GM21529 (cell line): ENCODE results near the gene SUSD3.

Source experiments
- ATAC-seq: cut with Tn5 transposase; IDR thresholded peaks from one replicate; pipeline ENCODE4 v1.9.1; 2021; ENCODE audit not compliant: unreplicated experiment

SUSD3 gene

DNA sequence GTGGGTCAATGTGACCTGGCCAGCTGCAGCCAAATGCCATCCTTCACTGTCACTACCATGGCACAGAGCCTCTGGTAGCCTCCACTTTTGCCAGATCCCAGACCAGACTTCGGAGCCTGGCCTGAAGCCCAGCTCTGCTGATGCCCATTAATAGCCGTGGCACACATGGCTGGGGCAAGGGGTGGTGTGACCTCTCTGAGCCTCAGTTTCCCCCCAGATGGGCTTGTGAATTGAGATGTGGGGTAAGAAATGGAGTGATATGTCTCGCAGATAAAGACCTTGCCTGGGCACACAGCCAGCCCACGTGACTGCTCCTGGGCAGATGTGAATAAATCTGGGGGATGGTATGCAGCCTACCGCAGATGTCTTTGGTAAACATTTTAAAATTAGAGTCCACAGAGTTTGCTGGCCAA, 13.9 kb downstream of the SUSD3 start:
- ATAC-seq, result no peak

DNA sequence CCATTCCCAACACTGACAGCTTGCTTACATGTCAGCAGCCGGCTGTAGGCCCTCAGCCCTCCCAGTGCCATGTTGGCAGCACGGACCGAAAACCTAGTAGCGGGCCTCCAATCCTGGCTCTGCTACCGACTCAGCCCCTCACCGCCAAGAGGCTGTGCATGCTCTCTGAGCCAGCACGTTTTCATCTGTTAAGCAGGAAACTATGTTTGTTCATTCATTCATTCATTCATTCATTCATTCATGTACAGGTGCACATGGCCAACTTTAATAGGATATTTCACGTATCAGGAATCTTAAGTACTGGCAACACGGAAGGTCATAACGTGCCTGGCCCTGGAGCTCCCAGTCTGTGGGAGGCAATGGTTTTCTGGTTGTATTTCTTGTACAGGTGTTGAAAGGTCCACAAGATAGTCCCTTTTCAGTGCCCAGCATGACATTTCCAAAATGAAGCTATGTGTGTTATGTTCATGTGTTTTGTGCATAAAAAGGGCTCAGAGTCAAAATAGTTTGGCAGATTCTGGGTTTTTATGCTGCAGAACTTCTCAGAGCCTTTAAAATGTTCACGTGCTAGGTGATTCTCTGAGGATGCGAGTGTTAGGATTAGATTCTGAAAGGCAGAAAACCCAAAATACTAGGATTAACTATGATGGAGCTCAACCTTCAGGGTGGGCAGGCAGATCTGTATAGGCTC, 17.7 kb downstream of the SUSD3 start:
- no peak for ATAC-seq

DNA sequence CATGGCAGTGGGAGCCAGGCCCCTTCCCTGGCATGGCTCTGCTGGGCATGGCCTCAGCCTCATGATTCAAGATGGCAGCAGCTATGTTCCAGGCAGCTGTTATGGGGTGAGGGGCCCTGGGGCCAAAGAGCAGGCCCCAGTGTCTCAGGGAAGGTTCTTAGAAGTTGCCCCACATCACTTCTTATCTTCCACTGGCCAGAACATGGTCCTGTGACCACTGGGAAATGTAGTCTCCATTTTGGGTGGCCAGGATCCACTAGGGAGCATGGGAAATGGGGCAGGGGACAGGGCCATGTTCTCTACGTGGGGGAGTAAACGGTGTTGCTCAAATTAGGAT, 18.3 kb downstream of the SUSD3 start:
- ATAC-seq, result no peak

DNA sequence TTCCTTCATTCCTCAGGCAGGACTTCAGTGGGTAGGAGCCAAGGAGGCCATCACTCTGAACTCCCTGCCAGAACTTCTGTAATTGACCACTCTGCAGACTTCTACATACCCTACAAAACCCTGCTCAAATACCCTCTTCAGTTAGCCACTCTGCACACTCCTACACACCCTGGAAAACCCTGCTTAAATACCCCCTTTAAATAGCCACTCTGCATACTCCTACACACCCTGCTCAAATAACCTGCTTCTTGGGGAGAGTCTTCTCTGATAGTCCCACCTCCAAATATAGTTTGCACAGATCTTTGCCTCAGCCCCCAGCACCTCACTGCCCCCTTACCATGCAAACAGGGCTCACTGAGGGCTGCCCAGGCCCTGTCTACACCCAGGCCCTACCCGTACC, 18.9 kb downstream of the SUSD3 start:
- no peak for ATAC-seq

DNA sequence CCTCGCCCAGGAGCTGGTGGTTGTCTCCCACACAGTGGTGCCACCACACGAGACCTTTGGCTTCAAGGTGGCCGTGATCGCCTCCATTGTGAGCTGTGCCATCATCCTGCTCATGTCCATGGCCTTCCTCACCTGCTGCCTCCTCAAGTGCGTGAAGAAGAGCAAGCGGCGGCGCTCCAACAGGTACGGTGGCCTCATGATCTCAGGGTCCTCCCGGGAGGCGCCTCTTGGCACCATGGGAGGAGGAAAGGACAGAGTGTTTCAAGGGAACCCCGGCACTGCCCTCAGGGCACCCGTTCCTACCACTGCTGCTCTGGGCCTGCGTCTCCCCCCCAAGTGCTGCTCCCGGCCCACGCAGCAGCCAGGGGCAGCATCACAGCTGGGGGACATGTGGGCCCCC, 19.3 kb downstream of the SUSD3 start:
- no peak for ATAC-seq

- no peak for ATAC-seq
These were observed 20.9 kb downstream of the SUSD3 start for GRCh38 chr9:93079371-93079770.

GRCh38 chr9:93080406-93080805, 21.9 kb downstream of the SUSD3 start:
- ATAC-seq, result no peak

- ATAC-seq, result no peak
These were observed 22.6 kb downstream of the SUSD3 start for GRCh38 chr9:93081081-93081529.

GRCh38 chr9:93081931-93082330, 23.4 kb downstream of the SUSD3 start:
- ATAC-seq, result no peak

- ATAC-seq, result no peak
These were observed 24.4 kb downstream of the SUSD3 start for GRCh38 chr9:93082841-93083411.

DNA sequence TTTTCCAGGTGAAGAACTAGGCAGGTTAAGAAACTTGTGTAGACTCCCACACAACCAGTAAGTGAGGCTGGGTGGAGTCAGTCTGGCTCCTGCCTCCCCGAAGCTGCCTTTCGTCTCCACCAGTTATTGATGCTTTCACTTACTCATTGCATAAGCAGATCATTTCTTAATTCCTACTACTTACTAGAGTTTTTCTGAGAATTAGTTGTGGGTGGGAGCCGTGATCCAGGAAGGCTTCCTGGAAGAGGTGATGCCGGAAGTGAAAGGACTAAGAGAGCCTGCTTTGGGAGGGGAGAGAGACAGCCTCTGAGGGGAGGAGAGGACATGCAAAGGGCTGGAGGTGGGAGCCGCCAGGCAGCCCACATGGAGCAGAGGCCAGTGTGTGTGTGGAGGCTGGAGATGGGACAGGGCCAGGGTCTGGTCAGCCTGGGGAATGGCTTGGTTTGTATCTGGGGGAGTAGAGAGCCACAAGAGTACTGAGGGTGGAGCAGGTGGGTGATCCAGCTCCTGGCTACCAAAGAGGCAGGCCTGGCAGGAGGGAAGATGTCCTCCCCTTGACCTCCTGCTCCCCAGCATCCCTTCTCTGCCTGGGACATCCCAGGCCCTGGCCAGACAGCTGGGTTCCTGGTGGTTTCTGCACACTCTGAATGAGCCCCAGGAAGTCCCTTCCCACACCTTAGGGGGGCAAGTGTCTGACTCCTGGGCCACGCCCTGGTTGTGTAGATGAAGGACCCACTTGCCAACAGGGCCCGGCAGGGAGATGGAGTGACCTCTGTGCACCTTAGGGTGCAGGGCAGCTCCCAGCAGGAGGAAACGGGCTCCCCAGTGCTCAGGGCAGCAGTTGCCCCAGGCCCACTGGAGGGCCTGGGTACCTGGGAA, 25.3 kb downstream of the SUSD3 start:
- ATAC-seq, result no peak

DNA sequence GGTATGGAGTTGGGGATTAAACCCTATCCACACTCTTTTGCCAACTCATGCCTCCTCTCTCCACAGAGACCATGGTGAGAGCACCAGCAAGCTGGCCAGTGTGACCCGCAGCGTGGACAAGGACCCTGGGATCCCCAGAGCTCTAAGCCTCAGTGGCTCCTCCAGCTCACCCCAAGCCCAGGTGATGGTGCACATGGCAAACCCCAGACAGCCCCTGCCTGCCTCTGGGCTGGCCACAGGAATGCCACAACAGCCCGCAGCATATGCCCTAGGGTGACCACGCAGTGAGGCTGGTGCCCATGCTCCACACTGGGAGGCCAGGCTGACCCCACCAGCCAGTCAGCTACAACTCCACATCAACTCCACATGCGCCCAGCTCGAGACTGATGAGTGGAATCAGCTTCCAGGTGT, 26.0 kb downstream of the SUSD3 start:
- no peak for ATAC-seq

DNA sequence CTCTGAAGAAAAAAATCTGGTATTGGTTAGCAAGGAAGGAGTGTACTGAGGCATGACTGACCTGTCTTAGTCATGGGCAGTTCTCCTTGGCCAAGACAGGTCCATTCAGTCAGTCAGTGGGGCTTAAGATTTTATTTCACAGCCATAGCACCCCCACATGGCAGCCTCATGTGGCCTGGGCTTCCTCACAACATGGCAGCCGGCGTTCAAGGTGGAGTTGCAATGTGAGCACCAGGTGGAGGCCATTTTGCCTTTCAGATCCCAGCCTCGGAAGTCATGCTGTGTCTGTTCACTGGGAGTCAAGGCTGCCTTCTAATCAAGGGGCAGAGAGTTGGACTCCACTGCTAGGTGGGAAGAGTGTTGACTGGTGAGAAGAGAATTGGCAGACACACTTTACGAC, 27.2 kb downstream of the SUSD3 start:
- no peak for ATAC-seq

DNA sequence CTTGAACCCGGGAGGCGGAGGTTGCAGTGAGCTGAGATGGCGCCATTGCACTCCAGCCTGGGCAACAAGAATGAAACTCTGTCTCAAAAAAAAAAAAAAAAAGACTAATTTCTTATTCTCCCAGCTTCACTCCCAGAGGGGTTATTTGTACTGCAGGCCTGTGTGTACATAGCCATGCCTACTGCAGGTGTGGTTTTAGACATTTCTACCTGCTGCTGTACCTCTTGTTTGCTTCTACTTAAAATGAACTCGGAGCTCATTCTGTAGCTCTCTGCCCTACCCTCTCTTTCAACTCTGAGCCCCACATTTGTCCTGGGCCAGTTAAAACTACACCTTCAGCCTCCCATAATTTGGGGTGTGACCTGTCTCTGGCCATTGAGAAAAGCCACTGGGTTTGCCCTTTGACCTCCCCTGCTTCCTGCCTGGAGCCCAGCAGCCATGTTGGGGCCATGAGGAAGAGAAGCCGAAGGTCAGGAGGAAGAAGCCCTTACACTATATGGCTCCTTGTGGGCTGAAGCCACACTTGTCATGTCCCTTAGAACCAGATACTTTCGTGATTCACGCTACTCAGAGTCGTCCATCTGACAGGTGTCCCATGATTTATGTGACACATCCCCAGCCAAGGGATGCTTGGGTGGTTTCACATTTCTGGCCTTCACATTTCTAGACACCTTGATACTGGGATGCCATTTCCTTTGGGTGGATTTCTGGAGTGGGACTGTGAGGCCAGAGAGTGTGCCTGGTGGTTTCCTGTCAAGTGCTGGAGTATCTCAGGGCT, 28.1 kb downstream of the SUSD3 start:
- ATAC-seq, result no peak

GRCh38 chr9:93087971-93088655, 29.6 kb downstream of the SUSD3 start:
- no peak for ATAC-seq

- ATAC-seq, result no peak
These were observed 30.1 kb downstream of the SUSD3 start for GRCh38 chr9:93088656-93089015.

DNA sequence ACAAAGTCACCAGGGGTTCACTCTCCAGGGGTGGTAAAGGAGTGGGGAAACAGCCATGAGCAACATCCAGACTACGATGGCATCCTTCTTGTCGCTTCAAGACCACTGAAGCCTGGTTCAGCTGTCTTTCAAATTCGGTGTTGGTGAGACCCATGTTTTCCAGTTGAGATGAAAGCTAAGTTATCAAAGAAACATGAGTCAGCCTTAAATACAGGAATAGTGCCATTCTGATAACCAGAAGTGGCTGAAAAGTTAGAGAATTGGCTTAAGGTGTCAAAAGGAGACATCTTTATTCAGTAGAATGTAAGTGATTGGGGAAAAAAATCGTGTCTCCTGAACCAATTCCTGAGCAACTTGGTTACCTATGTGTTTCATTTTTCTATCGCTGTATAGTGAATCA, 30.5 kb downstream of the SUSD3 start:
- no peak for ATAC-seq

DNA sequence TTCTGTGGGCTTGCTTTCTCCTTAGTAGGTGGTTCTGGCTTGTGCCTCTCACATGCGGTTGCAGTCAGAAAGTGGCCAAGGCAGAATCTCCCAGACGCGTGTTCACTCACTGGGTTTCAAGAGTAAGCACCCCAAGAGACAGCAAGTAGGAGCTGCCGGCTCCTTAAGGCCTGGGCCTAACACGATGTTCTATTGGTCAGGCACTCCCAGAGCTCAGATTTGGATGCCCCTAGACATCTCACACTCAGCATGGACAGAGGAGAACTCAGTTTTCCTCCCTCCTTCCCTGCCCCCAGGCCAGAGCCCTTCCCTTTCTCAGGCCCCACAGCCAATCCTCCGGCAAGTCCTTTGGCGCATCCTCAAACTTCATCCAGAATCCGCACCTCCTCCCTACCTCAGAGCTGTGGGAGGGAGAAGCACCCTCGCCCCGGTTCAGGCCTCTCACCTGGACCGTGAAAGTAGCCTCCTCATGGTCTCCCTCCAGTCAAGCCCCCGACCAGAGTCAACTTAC, 31.0 kb downstream of the SUSD3 start:
- no peak for ATAC-seq

DNA sequence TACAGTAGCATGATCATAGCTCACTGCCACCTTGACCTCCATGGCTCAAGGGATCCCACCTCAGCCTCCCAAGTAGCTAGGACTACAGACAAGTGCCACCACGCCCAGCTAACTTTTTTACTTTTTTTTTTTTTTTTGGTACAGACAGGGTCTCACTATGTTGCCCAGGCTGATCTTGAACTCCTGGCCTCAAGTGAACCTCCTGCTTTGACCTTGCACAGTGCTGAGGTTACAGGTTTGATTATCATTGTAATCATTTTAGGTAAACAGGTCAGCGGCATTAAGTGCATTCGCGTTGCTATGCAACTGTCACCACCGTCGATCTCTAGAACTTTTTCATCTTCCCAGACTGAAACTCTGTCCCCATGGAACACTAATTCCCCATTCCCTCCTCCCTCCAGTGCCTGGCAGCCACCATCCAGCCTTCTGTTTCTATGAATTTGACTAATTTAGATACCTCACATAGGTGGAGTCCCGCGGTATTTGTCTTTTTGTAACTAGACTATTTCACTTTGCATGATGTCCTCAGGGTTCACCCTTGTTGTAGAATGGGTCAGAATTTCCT, 31.7 kb downstream of the SUSD3 start:
- ATAC-seq, result no peak

DNA sequence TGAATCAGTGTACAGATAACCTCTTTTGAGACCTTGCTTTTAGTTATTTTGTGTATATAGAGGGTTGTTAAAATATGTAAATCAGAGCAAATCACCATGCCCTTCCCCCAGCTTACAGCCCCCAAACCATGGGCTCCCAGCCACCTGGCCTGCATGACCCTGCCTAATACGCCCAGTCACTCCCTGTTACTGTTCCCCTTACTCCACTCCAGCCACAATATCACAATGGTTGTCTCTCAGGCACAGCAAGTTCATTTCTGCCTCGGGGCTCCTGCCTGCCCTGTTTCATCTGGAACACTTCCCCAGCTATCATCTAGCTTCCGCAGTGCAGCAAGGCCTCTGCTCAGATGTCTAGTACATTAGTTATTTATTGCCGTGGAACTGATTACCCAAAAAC, 32.6 kb downstream of the SUSD3 start:
- no peak for ATAC-seq
